ES-I3 (cell line): ENCODE measurements around the gene RPL23.

Experiments
- H3K36me3 ChIP-seq: 2 replicates; pipeline ENCODE4 v1.6.1; 2013; ENCODE audit warnings: mild to moderate bottlenecking, low read length, control low read depth, moderate library complexity; ENCODE audit not compliant: insufficient read depth
- H3K4me1 ChIP-seq: 2 replicates; pipeline ENCODE4 v1.6.1; 2013; ENCODE audit warnings: mild to moderate bottlenecking, control low read depth, low read length; ENCODE audit not compliant: insufficient read depth
- H3K9ac ChIP-seq: 2 replicates; pipeline ENCODE4 v1.6.1; 2013; ENCODE audit warnings: low read depth, mild to moderate bottlenecking, low read length, moderate library complexity
- H3K9me3 ChIP-seq: 2 replicates; pipeline ENCODE4 v1.6.1; 2013; ENCODE audit warnings: mild to moderate bottlenecking, low read length, moderate library complexity; ENCODE audit not compliant: control insufficient read depth, insufficient read depth

RPL23 gene

GRCh38 chr17:38890410-38890746 is 36.9 kb upstream of the RPL23 start:
- H3K9me3 ChIP-seq: no peaks in the 10 kb centered on the region
- 0 out of 2 replicates have a peak, but pooled peaks cover 2% of the 10 kb centered on the region for H3K36me3 ChIP-seq
- H3K9ac ChIP-seq: no peak overlapping the region
- peaks cover 6% of the 10 kb centered on the region for H3K4me1 ChIP-seq

GRCh38 chr17:38889745-38890409 is 36.4 kb upstream of the RPL23 start:
- Histone ChIP-seq H3K9me3 (no peaks in the 10 kb centered on the region), H3K9ac (no peak overlapping the region), H3K36me3 (0 out of 2 replicates have a peak, but pooled peaks cover 2% of the 10 kb centered on the region), H3K4me1 (peaks cover 11% of the 10 kb centered on the region)

DNA sequence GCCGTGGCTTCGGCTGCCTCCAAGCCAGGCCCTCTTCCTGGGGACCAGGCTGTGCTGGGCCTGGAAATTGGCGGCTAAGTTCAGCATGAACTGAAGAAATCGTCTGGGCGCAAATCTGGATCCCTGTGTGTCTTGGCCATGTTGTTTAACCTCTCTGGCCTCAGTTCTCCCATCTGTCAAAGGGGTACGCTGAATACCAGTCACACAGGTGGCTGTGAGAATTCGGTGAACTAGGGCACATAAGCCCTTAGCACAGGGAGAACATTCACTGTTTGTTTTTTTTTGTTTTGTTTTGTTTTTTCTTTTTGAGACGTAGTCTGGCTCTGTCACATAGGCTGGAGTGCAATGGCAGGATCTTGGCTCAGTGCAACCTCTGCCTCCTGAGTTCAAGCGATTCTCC is 35.3 kb upstream of the RPL23 start:
- H3K36me3 ChIP-seq: 0 out of 2 replicates have a peak, but pooled peaks cover 2% of the 10 kb centered on the region
- H3K9ac ChIP-seq: no peak overlapping the region
- no peaks in the 10 kb centered on the region for H3K9me3 ChIP-seq
- peaks cover 15% of the 10 kb centered on the region for H3K4me1 ChIP-seq

GRCh38 chr17:38886643-38887010 is 33.1 kb upstream of the RPL23 start:
- Histone ChIP-seq H3K36me3 (0 out of 2 replicates have a peak, but pooled peaks cover 2% of the 10 kb centered on the region), H3K9me3 (no peaks in the 10 kb centered on the region), H3K4me1 (peaks cover 31% of the 10 kb centered on the region), H3K9ac (no peak overlapping the region)

DNA sequence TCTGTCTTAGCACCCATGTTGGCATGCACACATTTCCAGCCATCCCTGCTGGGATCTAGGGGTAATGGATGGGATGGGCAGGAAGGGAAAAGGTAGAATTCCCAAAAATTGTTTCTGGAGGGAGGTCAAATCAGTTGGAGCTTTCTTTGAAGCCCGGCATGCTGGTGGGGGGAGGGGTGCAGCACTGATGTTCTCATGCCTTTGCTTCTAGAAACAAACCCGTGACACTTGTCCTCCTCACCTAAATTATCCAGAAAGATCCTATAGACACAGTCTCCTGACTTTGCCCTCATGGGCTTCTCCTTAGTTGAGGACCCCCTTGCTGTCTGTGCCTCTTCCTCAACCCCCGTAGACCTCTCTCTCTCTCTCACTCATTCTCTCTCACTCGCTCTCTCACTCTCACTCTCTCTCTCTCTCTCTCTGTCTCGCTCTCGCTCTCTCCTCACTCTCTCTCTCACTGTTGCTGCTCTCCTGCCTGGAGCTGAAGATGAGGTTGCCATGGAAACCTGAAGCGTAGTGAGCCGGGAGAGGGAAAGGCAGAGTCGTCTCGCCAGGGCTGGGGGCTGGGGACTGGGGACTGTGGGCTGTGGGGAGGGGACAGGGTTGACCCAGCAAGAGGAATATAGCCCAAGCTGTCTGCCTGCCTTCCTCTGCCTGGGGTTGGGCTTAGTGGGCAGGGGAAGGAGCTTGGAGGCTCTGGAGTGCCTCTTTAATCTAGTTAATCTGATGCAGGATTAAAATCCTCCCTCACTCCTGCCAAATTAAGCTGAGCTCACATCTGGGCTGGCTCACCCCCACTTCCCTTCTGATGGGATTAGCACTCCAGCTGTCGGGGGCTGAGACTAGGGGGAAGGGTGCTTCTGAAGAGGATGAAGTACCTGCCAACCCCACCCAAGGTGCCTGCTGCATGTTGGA is 32.5 kb upstream of the RPL23 start:
- 0 out of 2 replicates have a peak, but pooled peaks cover 6% of the 10 kb centered on the region for H3K36me3 ChIP-seq
- no peak overlapping the region for H3K9ac ChIP-seq
- no peaks in the 10 kb centered on the region for H3K9me3 ChIP-seq
- peaks cover 37% of the 10 kb centered on the region for H3K4me1 ChIP-seq

- Histone ChIP-seq H3K9me3 (no peaks in the 10 kb centered on the region), H3K9ac (no peak overlapping the region), H3K36me3 (0 out of 2 replicates have a peak, but pooled peaks cover 6% of the 10 kb centered on the region), H3K4me1 (peaks cover 45% of the 10 kb centered on the region)
Observed at GRCh38 chr17:38885044-38885727, 31.7 kb upstream of the RPL23 start.

GRCh38 chr17:38883592-38884526 is 30.3 kb upstream of the RPL23 start:
- no peak overlapping the region; the same call in 1 of the 2 replicates for H3K9ac ChIP-seq

GRCh38 chr17:38882870-38883269 is 29.3 kb upstream of the RPL23 start:
- no peak overlapping the region for H3K9ac ChIP-seq
- no peaks in the 10 kb centered on the region for H3K9me3 ChIP-seq
- peaks cover 66% of the 10 kb centered on the region for H3K4me1 ChIP-seq
- 0 out of 2 replicates have a peak, but pooled peaks cover 4% of the 10 kb centered on the region for H3K36me3 ChIP-seq

More at GRCh38 chr17:38883592-38884526, 30.3 kb upstream of the RPL23 start:
- peaks cover 56% of the 10 kb centered on the region for H3K4me1 ChIP-seq
- no peaks in the 10 kb centered on the region for H3K9me3 ChIP-seq
- 0 out of 2 replicates have a peak, but pooled peaks cover 4% of the 10 kb centered on the region for H3K36me3 ChIP-seq

DNA sequence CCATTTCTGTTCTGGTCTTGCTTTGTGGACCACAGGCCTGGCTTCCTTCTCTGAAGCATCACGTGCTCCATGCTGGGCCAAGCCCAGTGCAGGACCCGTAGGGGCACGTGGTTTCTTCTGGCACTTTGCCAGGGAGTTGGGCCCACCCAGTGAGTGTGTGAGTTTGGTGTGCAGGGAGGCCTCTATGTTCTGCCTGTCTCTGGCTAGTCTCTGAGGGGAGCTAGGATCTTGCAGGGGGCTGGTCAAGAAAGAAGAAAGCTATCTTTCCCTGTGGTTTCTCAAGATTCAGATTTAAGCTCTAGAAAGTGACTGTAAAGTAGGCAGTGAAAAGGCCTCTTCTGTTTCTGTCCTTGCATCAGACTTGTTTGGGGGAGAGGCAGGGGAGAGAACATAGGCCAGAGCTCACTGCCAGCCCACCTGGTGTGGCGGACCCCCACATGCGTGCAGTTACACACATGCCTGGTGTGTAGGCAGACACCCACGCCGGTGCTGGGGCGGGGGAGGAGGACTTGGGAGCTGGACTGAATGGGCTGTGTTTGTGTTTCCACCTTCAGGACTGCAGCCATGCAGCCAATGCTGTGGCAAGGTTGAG is 28.2 kb upstream of the RPL23 start:
- Histone ChIP-seq H3K9ac (no peak overlapping the region), H3K4me1 (peaks cover 76% of the 10 kb centered on the region), H3K36me3 (0 out of 2 replicates have a peak, but pooled peaks cover 4% of the 10 kb centered on the region), H3K9me3 (no peaks in the 10 kb centered on the region)

GRCh38 chr17:38879878-38880665 is 26.6 kb upstream of the RPL23 start:
- Histone ChIP-seq H3K36me3 (0 out of 2 replicates have a peak, but pooled peaks cover 4% of the 10 kb centered on the region), H3K9me3 (no peaks in the 10 kb centered on the region), H3K9ac (peak overlapping the region; percentile 38; the same call in 1 of the 2 replicates), H3K4me1 (peaks cover 76% of the 10 kb centered on the region)

- Histone ChIP-seq H3K4me1 (peaks cover 85% of the 10 kb centered on the region), H3K36me3 (0 out of 2 replicates have a peak, but pooled peaks cover 4% of the 10 kb centered on the region), H3K9me3 (no peaks in the 10 kb centered on the region), H3K9ac (no peak overlapping the region)
Observed at GRCh38 chr17:38877130-38877851, 23.8 kb upstream of the RPL23 start.

GRCh38 chr17:38875477-38876075 is 22.1 kb upstream of the RPL23 start:
- H3K4me1 ChIP-seq: peaks cover 77% of the 10 kb centered on the region
- H3K36me3 ChIP-seq: no peaks in the 10 kb centered on the region
- no peak overlapping the region for H3K9ac ChIP-seq
- no peaks in the 10 kb centered on the region for H3K9me3 ChIP-seq
